ENCODE data around the gene KIAA1549. TPM values are rescaled to one million over a fixed set of nuclear protein-coding genes. Genes with fewer than 3 reads are reported as not detected.

KIAA1549 gene
- total and polyA plus RNA-seq, 4 donors, result 0.13 to 0.89 (median 0.42) TPM

DNA sequence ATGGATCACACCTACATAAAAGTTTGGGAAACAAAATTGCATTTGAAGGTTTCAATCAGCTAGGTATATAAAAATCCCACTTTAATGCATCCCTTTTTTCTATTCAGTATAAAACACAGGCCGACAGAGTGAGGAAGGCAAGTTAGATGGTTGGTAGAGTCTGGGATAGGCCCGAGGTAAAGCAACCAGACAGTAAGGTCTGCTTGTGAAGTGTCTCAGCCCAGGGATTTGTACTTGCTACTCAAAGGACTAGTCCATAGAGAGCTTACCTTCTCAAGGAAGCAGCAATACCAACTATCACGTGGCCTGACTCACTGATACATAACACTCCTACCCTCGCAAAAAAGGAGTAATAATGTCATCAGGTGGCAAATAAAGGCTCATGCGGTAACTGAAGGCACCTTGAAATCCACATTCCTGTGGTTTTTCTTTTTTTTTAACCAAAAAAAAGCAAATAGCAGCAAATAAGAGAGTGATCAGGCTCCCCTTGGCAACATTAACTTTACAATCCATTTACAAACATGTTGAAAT, 127.0 kb downstream of the KIAA1549 start:
- Histone ChIP-seq H3K36me3 (ENCODE audit: control insufficient read depth in 4 of 4, insufficient read depth in 3 of 4, low read depth in 1 of 4, low read length in 3 of 4) (no peaks in the 10 kb centered on the region), H3K9me3 (ENCODE audit: control insufficient read depth in 4 of 4, low read length in 3 of 4) (no peaks in the 10 kb centered on the region), H3K27ac (ENCODE audit: low read depth in 1 of 2, low read length in 2 of 2) (no peak overlapping the region), H3K4me1 (ENCODE audit: control insufficient read depth in 4 of 4, insufficient read depth in 4 of 4, low read length in 3 of 4) (no peaks in the 10 kb centered on the region), H3K4me3 (ENCODE audit: low read depth in 1 of 3, low read length in 3 of 3) (no peak overlapping the region), H3K9ac (ENCODE audit: low read depth in 1 of 2, low read length in 2 of 2) (no peak overlapping the region), H3K27me3 (ENCODE audit: control insufficient read depth in 4 of 4, insufficient read depth in 4 of 4, low read length in 3 of 4) (no peaks in the 10 kb centered on the region)
- TF ChIP-seq NR2F2 (IDR thresholded peaks at IDR 0.05) (no peak), FOXA1 (IDR thresholded peaks at IDR 0.05) (no peak), HNF4A (conservative IDR thresholded peaks at IDR 0.05) (no peak), JUND (IDR thresholded peaks at IDR 0.05) (no peak), GABPA (IDR thresholded peaks at IDR 0.05 in 1 of 2, conservative IDR thresholded peaks at IDR 0.05 in 1 of 2) (no peak), FOXA2 (IDR thresholded peaks at IDR 0.05) (no peak)
- TF ChIP-seq, protein P1, sequence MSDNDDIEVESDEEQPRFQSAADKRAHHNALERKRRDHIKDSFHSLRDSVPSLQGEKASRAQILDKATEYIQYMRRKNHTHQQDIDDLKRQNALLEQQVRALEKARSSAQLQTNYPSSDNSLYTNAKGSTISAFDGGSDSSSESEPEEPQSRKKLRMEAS (IDR thresholded peaks at IDR 0.05), result no peak
- 94% methylated on average over 5 of the region's 5 CpGs for WGBS
- no peak for DNase-seq (ENCODE audit: low spot score)

DNA sequence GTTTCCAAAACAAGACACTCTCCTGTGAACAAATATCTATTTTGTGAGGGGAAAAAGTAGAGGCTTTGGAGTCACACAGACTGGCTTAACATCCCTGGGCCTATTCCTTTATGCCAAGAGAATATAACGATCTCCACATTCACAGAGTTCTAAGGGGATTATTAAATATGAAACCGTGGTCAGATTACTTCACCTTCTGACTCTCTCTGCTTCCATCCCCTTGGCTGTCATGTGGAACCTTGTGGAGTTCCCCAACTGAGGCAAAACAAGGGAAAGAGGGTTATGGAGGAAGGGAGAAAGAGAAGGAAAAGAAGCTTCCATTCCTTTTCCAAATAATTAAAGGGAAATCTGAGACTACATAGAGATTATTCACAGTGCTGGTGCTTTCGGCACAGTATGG, 127.7 kb downstream of the KIAA1549 start:
- WGBS, result 85% methylated on average over 3 of the region's 3 CpGs
- no peak for DNase-seq (ENCODE audit: low spot score)
- H3K9ac ChIP-seq (ENCODE audit: low read depth in 1 of 2, low read length in 2 of 2), result no peak overlapping the region
- H3K36me3 ChIP-seq (ENCODE audit: control insufficient read depth in 4 of 4, insufficient read depth in 3 of 4, low read depth in 1 of 4, low read length in 3 of 4), result no peaks in the 10 kb centered on the region
- TF ChIP-seq, protein P2, sequence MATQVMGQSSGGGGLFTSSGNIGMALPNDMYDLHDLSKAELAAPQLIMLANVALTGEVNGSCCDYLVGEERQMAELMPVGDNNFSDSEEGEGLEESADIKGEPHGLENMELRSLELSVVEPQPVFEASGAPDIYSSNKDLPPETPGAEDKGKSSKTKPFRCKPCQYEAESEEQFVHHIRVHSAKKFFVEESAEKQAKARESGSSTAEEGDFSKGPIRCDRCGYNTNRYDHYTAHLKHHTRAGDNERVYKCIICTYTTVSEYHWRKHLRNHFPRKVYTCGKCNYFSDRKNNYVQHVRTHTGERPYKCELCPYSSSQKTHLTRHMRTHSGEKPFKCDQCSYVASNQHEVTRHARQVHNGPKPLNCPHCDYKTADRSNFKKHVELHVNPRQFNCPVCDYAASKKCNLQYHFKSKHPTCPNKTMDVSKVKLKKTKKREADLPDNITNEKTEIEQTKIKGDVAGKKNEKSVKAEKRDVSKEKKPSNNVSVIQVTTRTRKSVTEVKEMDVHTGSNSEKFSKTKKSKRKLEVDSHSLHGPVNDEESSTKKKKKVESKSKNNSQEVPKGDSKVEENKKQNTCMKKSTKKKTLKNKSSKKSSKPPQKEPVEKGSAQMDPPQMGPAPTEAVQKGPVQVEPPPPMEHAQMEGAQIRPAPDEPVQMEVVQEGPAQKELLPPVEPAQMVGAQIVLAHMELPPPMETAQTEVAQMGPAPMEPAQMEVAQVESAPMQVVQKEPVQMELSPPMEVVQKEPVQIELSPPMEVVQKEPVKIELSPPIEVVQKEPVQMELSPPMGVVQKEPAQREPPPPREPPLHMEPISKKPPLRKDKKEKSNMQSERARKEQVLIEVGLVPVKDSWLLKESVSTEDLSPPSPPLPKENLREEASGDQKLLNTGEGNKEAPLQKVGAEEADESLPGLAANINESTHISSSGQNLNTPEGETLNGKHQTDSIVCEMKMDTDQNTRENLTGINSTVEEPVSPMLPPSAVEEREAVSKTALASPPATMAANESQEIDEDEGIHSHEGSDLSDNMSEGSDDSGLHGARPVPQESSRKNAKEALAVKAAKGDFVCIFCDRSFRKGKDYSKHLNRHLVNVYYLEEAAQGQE (IDR thresholded peaks at IDR 0.05), result no peak
- no peak for TF ChIP-seq JUND (IDR thresholded peaks at IDR 0.05)
- no peak for TF ChIP-seq HNF4A (conservative IDR thresholded peaks at IDR 0.05)
- TF ChIP-seq RXRA (IDR thresholded peaks at IDR 0.05), result no peak
- TF ChIP-seq, protein P3, sequence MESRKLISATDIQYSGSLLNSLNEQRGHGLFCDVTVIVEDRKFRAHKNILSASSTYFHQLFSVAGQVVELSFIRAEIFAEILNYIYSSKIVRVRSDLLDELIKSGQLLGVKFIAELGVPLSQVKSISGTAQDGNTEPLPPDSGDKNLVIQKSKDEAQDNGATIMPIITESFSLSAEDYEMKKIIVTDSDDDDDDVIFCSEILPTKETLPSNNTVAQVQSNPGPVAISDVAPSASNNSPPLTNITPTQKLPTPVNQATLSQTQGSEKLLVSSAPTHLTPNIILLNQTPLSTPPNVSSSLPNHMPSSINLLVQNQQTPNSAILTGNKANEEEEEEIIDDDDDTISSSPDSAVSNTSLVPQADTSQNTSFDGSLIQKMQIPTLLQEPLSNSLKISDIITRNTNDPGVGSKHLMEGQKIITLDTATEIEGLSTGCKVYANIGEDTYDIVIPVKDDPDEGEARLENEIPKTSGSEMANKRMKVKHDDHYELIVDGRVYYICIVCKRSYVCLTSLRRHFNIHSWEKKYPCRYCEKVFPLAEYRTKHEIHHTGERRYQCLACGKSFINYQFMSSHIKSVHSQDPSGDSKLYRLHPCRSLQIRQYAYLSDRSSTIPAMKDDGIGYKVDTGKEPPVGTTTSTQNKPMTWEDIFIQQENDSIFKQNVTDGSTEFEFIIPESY (IDR thresholded peaks at IDR 0.05), result no peak
- no peak for TF ChIP-seq SP1 (IDR thresholded peaks at IDR 0.05)
- TF ChIP-seq EGR1 (IDR thresholded peaks at IDR 0.05; ENCODE audit: low read depth in 2 of 2), result no peak
- no peak for TF ChIP-seq YY1 (IDR thresholded peaks at IDR 0.05)
- TF ChIP-seq FOXA2 (IDR thresholded peaks at IDR 0.05), result no peak
- no peak for TF ChIP-seq HNF4G (IDR thresholded peaks at IDR 0.05)
- TF ChIP-seq NR2F2 (IDR thresholded peaks at IDR 0.05), result no peak
- TF ChIP-seq, protein P1 (IDR thresholded peaks at IDR 0.05), result no peak
- no peak overlapping the region for H3K4me3 ChIP-seq (ENCODE audit: low read depth in 1 of 3, low read length in 3 of 3)
- H3K27me3 ChIP-seq (ENCODE audit: control insufficient read depth in 4 of 4, insufficient read depth in 4 of 4, low read length in 3 of 4), result no peaks in the 10 kb centered on the region
- no peaks in the 10 kb centered on the region for H3K4me1 ChIP-seq (ENCODE audit: control insufficient read depth in 4 of 4, insufficient read depth in 4 of 4, low read length in 3 of 4)
- no peaks in the 10 kb centered on the region for H3K9me3 ChIP-seq (ENCODE audit: control insufficient read depth in 4 of 4, low read length in 3 of 4)
- no peak overlapping the region for H3K27ac ChIP-seq (ENCODE audit: low read depth in 1 of 2, low read length in 2 of 2)
